ENCODE data around the gene EZR.

EZR gene

GRCh38 chr6:158777510-158777909 lies 41.7 kb downstream of the EZR start:
- POLR2A ChIA-PET (ENCODE audit: low non-redundant PET) = no interaction called here
- TF ChIP-seq, protein P1, sequence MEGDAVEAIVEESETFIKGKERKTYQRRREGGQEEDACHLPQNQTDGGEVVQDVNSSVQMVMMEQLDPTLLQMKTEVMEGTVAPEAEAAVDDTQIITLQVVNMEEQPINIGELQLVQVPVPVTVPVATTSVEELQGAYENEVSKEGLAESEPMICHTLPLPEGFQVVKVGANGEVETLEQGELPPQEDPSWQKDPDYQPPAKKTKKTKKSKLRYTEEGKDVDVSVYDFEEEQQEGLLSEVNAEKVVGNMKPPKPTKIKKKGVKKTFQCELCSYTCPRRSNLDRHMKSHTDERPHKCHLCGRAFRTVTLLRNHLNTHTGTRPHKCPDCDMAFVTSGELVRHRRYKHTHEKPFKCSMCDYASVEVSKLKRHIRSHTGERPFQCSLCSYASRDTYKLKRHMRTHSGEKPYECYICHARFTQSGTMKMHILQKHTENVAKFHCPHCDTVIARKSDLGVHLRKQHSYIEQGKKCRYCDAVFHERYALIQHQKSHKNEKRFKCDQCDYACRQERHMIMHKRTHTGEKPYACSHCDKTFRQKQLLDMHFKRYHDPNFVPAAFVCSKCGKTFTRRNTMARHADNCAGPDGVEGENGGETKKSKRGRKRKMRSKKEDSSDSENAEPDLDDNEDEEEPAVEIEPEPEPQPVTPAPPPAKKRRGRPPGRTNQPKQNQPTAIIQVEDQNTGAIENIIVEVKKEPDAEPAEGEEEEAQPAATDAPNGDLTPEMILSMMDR (conservative IDR thresholded peaks at IDR 0.05; ENCODE audit: low read depth) = no peak
- DNase-seq (ENCODE audit: low spot score) = no peak
- H3K27ac ChIP-seq = no peak overlapping the region
- CTCF ChIA-PET = interaction anchor here (2.3 kb wide), 1 partner anchor 73 kb away, joined by 7 read pairs; no protein-coding TSS in a partner anchor

GRCh38 chr6:158776737-158777136 lies 42.4 kb downstream of the EZR start:
- CTCF ChIA-PET = interaction anchor here (2.3 kb wide), 1 partner anchor 73 kb away, joined by 7 read pairs; no protein-coding TSS in a partner anchor
- POLR2A ChIA-PET (ENCODE audit: low non-redundant PET) = no interaction called here

DNA sequence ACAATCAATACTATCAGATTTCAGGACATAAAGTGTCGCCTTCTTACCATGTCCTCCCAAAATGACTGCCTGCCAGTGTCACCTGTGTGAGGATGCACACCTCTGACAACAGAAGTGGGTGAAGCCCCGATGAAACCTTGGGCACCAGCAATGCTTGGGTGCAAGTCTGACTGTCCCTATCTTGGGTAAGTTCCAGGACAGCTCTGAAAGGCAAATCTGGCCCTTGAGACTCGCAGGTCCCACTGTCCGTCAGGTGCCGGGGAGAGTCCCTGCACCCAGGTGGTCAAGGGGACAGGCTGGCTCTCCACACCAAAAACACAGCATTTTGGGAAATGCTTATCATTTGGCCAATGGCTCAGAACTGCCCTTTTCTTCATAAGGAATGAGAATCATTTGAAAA lies 43.3 kb downstream of the EZR start:
- TF ChIP-seq, protein P1 (conservative IDR thresholded peaks at IDR 0.05; ENCODE audit: low read depth) = no peak
- peak overlapping the region; percentile 52 for H3K27ac ChIP-seq
- ChIA-PET CTCF (interaction anchor here (0.7 kb wide), 1 partner anchor 9 kb away, joined by 3 read pairs; no protein-coding TSS in a partner anchor), POLR2A (ENCODE audit: low non-redundant PET) (no interaction called here)
- no peak for DNase-seq (ENCODE audit: low spot score)

More at GRCh38 chr6:158776737-158777136, 42.4 kb downstream of the EZR start:
- H3K27ac ChIP-seq = peak overlapping the region; percentile 22; the same call in 1 of the 2 replicates
- TF ChIP-seq, protein P1 (conservative IDR thresholded peaks at IDR 0.05; ENCODE audit: low read depth) = no peak
- DNase-seq (ENCODE audit: low spot score) = no peak

- ChIA-PET CTCF (no interaction called here), POLR2A (ENCODE audit: low non-redundant PET) (no interaction called here)
- no peak for DNase-seq (ENCODE audit: low spot score)
- H3K27ac ChIP-seq = peak overlapping the region; percentile 56
- TF ChIP-seq, protein P1 (conservative IDR thresholded peaks at IDR 0.05; ENCODE audit: low read depth) = no peak
Measured at GRCh38 chr6:158774717-158775449, 44.3 kb downstream of the EZR start.

DNA sequence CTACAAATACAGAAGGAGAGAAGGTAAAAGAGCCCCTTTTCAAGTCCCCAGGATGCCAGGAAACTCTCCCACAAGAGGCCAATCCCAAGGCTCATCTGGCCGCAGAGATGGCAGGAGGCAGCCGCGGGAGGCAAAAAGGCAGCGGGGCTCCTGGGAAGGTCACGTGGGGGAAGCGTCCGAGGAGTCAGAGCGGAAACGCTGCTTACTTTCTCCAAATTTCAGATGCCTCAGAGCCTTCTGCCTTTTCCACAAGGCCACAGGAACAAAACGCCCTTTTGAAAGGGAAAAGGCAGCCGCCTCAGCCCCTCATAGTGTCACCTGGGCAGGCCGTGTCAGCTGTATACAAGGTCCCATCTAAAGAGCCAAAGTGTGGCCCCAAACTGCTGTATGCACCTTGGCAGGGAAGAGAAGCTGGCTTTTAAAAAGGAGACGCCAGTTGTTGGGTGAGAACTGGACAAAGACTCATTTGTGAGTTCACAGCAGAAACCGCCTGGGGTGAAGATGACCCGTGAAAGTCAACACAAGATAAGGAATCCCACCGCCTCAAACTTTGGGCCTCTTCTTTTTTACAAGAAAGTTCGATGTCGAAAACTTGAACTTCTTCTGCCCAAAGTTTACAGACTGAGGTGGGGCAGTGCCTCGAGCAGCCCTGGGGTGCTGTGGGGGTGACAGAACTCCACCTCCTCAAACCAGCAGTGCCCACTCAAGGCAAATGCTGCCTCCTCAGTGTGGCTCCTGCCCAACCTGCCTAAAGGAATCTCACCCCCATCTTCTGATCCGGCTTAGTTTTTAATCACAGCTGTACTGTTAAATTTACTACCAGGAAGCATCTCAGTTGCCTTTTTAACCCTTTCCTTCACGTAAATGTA lies 45.4 kb downstream of the EZR start:
- peak overlapping the region; percentile 84 for H3K27ac ChIP-seq
- ChIA-PET POLR2A (ENCODE audit: low non-redundant PET) (no interaction called here), CTCF (no interaction called here)

GRCh38 chr6:158772851-158773371 lies 46.3 kb downstream of the EZR start:
- TF ChIP-seq, protein P1 (conservative IDR thresholded peaks at IDR 0.05; ENCODE audit: low read depth) = no peak
- ChIA-PET CTCF (interaction anchor here (1.0 kb wide), 1 partner anchor 28 kb away, joined by 3 read pairs; no protein-coding TSS in a partner anchor), POLR2A (ENCODE audit: low non-redundant PET) (no interaction called here)
- peak overlapping the region; percentile 84 for H3K27ac ChIP-seq
- peak; percentile 84 for DNase-seq (ENCODE audit: low spot score)

More for the DNA sequence above, 45.4 kb downstream of the EZR start:
- TF ChIP-seq, protein P1 (conservative IDR thresholded peaks at IDR 0.05; ENCODE audit: low read depth) = no peak
- no peak for DNase-seq (ENCODE audit: low spot score)

Data from RWPE1 (cell line).